Tibial artery (tissue), 4 donors: ENCODE results near the gene SLC22A14.

Source experiments
- DNase-seq, 2 donors: peaks; one replicate each; pipeline ENCODE4 v3.0.0-alpha.2; 2019
- H3K27ac ChIP-seq, 2 donors: fragments of 200-600 bp; sonication (generic) in 1 of 2; 1 replicate in 1 of 2; 2 replicates in 1 of 2; pipeline ENCODE4 v1.5.1; 2018 to 2019; ENCODE audit warnings: mild to moderate bottlenecking in 1 of 2
- H3K27me3 ChIP-seq, 2 donors: fragments of 200-600 bp; sonication (generic) in 1 of 2; one replicate each; pipeline versions ENCODE4 v1.5.1 to v1.6.0; 2016 to 2019
- H3K36me3 ChIP-seq, 3 donors: fragments of 200-600 bp; sonication (generic) in 2 of 3; one replicate each; pipeline ENCODE4 v1.5.1; 2016 to 2019; ENCODE audit warnings: mild to moderate bottlenecking in 2 of 3
- H3K4me1 ChIP-seq, 4 donors: fragments of 200-600 bp; sonication (generic) in 2 of 4; 1 replicate in 3 of 4; 2 replicates in 1 of 4; pipeline ENCODE4 v1.5.1; 2016 to 2019
- H3K4me3 ChIP-seq, 2 donors: fragments of 200-600 bp; sonication (generic) in 1 of 2; 1 replicate in 1 of 2; 2 replicates in 1 of 2; pipeline ENCODE4 v1.5.1; 2018 to 2019; ENCODE audit warnings: mild to moderate bottlenecking in 2 of 2
- H3K9me3 ChIP-seq, 3 donors: fragments of 200-600 bp; sonication (generic) in 1 of 3; one replicate each; pipeline ENCODE4 v1.5.1; 2016 to 2019
- CTCF ChIP-seq, 2 experiments: fragments of 200-600 bp in 1 of 2; fragments of 450-650 bp in 1 of 2; IDR thresholded peaks; one replicate each; pipeline ENCODE4 v1.5.1; 2017 to 2019; ENCODE audit warnings: antibody characterized with exemption in 2 of 2, mild to moderate bottlenecking in 1 of 2, moderate library complexity in 1 of 2
- intact Hi-C: fragments of 100-400 bp; cut with DNase I; formaldehyde crosslinking; loops from one replicate; pipeline ENCODE4 v1.15.0; 2023; ENCODE audit warnings: low total_unique reads

SLC22A14 gene

GRCh38 chr3:38314764-38315487 is 32.8 kb downstream of the SLC22A14 start:
- intact Hi-C loops = no loop called here
- Histone ChIP-seq H3K27ac (no peak overlapping the region), H3K9me3 (no peaks in the 10 kb centered on the region), H3K36me3 (no peaks in the 10 kb centered on the region), H3K4me3 (no peak overlapping the region), H3K27me3 (no peaks in the 10 kb centered on the region), H3K4me1 (no peaks in the 10 kb centered on the region)
- no peak for DNase-seq
- TF ChIP-seq CTCF (IDR thresholded peaks at IDR 0.05) = no peak

GRCh38 chr3:38315488-38316230 is 33.6 kb downstream of the SLC22A14 start:
- Histone ChIP-seq H3K36me3 (no peaks in the 10 kb centered on the region), H3K27ac (no peak overlapping the region), H3K9me3 (no peaks in the 10 kb centered on the region), H3K27me3 (no peaks in the 10 kb centered on the region), H3K4me1 (no peaks in the 10 kb centered on the region), H3K4me3 (no peak overlapping the region)
- DNase-seq = no peak
- TF ChIP-seq CTCF (IDR thresholded peaks at IDR 0.05) = no peak
- intact Hi-C loops = no loop called here

GRCh38 chr3:38316356-38317191 is 34.5 kb downstream of the SLC22A14 start:
- Histone ChIP-seq H3K9me3 (no peaks in the 10 kb centered on the region), H3K4me1 (no peaks in the 10 kb centered on the region), H3K27ac (no peak overlapping the region), H3K27me3 (no peaks in the 10 kb centered on the region), H3K36me3 (no peaks in the 10 kb centered on the region), H3K4me3 (no peak overlapping the region)
- no peak for DNase-seq
- intact Hi-C loops = no loop called here
- TF ChIP-seq CTCF (IDR thresholded peaks at IDR 0.05) = no peak

GRCh38 chr3:38317192-38317759 is 35.2 kb downstream of the SLC22A14 start:
- no peak for TF ChIP-seq CTCF (IDR thresholded peaks at IDR 0.05)

More at GRCh38 chr3:38317192-38317759, 35.2 kb downstream of the SLC22A14 start:
- no peaks in the 10 kb centered on the region for H3K36me3 ChIP-seq
- no peaks in the 10 kb centered on the region for H3K9me3 ChIP-seq
- no peaks in the 10 kb centered on the region for H3K27me3 ChIP-seq
- no peaks in the 10 kb centered on the region for H3K4me1 ChIP-seq
- no peak overlapping the region for H3K4me3 ChIP-seq
- no peak overlapping the region for H3K27ac ChIP-seq
- DNase-seq = no peak
- intact Hi-C loops = no loop called here
